ENCODE results near the gene SAC3D1. TPM values are rescaled to one million over a fixed set of nuclear protein-coding genes. Genes with fewer than 3 reads are reported as not detected.

SAC3D1 gene
- total RNA-seq, 4 donors from 2014 or later: 4.8 to 11.8 (median 10.1) TPM

GRCh38 chr11:65087827-65088226, 46.8 kb downstream of the SAC3D1 start:
- ATAC-seq (ENCODE audit: low FRiP score) (no peak), DNase-seq (ENCODE audit: low spot score) (no peak)
- TF ChIP-seq, protein P1, sequence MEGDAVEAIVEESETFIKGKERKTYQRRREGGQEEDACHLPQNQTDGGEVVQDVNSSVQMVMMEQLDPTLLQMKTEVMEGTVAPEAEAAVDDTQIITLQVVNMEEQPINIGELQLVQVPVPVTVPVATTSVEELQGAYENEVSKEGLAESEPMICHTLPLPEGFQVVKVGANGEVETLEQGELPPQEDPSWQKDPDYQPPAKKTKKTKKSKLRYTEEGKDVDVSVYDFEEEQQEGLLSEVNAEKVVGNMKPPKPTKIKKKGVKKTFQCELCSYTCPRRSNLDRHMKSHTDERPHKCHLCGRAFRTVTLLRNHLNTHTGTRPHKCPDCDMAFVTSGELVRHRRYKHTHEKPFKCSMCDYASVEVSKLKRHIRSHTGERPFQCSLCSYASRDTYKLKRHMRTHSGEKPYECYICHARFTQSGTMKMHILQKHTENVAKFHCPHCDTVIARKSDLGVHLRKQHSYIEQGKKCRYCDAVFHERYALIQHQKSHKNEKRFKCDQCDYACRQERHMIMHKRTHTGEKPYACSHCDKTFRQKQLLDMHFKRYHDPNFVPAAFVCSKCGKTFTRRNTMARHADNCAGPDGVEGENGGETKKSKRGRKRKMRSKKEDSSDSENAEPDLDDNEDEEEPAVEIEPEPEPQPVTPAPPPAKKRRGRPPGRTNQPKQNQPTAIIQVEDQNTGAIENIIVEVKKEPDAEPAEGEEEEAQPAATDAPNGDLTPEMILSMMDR (IDR thresholded peaks at IDR 0.05): no peak

- TF ChIP-seq, protein P1 (IDR thresholded peaks at IDR 0.05): no peak
- DNase-seq (ENCODE audit: low spot score): no peak
- ATAC-seq (ENCODE audit: low FRiP score): no peak
Measured at GRCh38 chr11:65089621-65090020, 48.6 kb downstream of the SAC3D1 start.

GRCh38 chr11:65090628-65091027, 49.6 kb downstream of the SAC3D1 start:
- DNase-seq (ENCODE audit: low spot score) (no peak), ATAC-seq (ENCODE audit: low FRiP score) (no peak)
- TF ChIP-seq, protein P1 (IDR thresholded peaks at IDR 0.05): no peak

Small RNA genes within 50 kb of the gene (small RNA-seq; reads per million reads assigned to genes)
- gene MIR6879 (not detected), gene SNX15 (not detected)

Other genes with a start within 250 kb of the SAC3D1 start
- gene MAP4K2, start 238.0 kb upstream of the SAC3D1 start, total RNA-seq: 10 to 100 TPM in 3 of 4 donors, 1 to 10 TPM in 1; 8.5 to 33.3 (median 17.7) TPM
- 10 to 100 TPM in 3 of 4 donors, 1 to 10 TPM in 1; 7.3 to 20.2 (median 12.2) TPM for gene MEN1, start 230.7 kb upstream of the SAC3D1 start, total RNA-seq
- gene CDC42BPG, start 196.6 kb upstream of the SAC3D1 start, total RNA-seq: under 1 TPM; 0.19 to 0.48 (median 0.42) TPM
- 100 to 1,000 TPM in 2 of 4 donors, 10 to 100 TPM in 2; 66.4 to 226 (median 94.8) TPM for gene EHD1, start 162.6 kb upstream of the SAC3D1 start, total RNA-seq
- 10 to 100 TPM; 20.3 to 34.8 (median 22.2) TPM for gene ATG2A, start 124.0 kb upstream of the SAC3D1 start, total RNA-seq
- gene PPP2R5B, start 116.5 kb upstream of the SAC3D1 start, total RNA-seq: 10 to 100 TPM in 3 of 4 donors, 1 to 10 TPM in 1; 7.8 to 20.3 (median 12.4) TPM
- gene GPHA2, start 105.3 kb upstream of the SAC3D1 start, total RNA-seq: not detected
- gene MAJIN, start 69.1 kb upstream of the SAC3D1 start, total RNA-seq: not detected
- gene BATF2, start 44.2 kb upstream of the SAC3D1 start, total RNA-seq: 1 to 10 TPM in 2 of 4 donors, under 1 TPM in 2; 0.46 to 6.0 (median 1.2) TPM
- 100 to 1,000 TPM in 3 of 4 donors, 10 to 100 TPM in 1; 95.1 to 199 (median 160) TPM for gene ARL2, start 27.1 kb upstream of the SAC3D1 start, total RNA-seq
- gene SNX15, start 13.8 kb upstream of the SAC3D1 start, total RNA-seq: 10 to 100 TPM; 14.7 to 28.5 (median 20.0) TPM
- 10 to 100 TPM; 17.0 to 39.1 (median 23.3) TPM for gene NAALADL1, start 17.3 kb downstream of the SAC3D1 start, total RNA-seq
- gene CDCA5, start 42.8 kb downstream of the SAC3D1 start, total RNA-seq: 1 to 10 TPM in 2 of 4 donors, under 1 TPM in 1, not detected in 1; 0.56 to 2.8 (median 1.4) TPM
- 10 to 100 TPM; 21.3 to 44.5 (median 32.6) TPM for gene ZFPL1, start 43.0 kb downstream of the SAC3D1 start, total RNA-seq
- gene VPS51, start 55.0 kb downstream of the SAC3D1 start, total RNA-seq: 100 to 1,000 TPM; 151 to 208 (median 192) TPM
- gene TM7SF2, start 70.7 kb downstream of the SAC3D1 start, total RNA-seq: 100 to 1,000 TPM in 1 of 4 donors, 10 to 100 TPM in 3; 44.8 to 345 (median 88.6) TPM
- 10 to 100 TPM; 12.1 to 18.6 (median 15.3) TPM for gene ZNHIT2, start 76.5 kb downstream of the SAC3D1 start, total RNA-seq
- gene FAU, start 80.9 kb downstream of the SAC3D1 start, total RNA-seq: 100 to 1,000 TPM; 612 to 842 (median 711) TPM
- gene MRPL49, start 81.1 kb downstream of the SAC3D1 start, total RNA-seq: 10 to 100 TPM; 37.2 to 47.9 (median 43.2) TPM
- gene SYVN1, start 93.3 kb downstream of the SAC3D1 start, total RNA-seq: 10 to 100 TPM; 47.1 to 58.2 (median 50.5) TPM
- gene SPDYC, start 129.0 kb downstream of the SAC3D1 start, total RNA-seq: not detected
- 100 to 1,000 TPM in 2 of 4 donors, 10 to 100 TPM in 2; 72.8 to 109 (median 92.9) TPM for gene CAPN1, start 140.7 kb downstream of the SAC3D1 start, total RNA-seq
- 10 to 100 TPM in 1 of 4 donors, 1 to 10 TPM in 3; 3.5 to 13.7 (median 6.9) TPM for gene POLA2, start 220.8 kb downstream of the SAC3D1 start, total RNA-seq

Data from omental fat pad (tissue), 4 donors.